H1 (cell line): ENCODE data around the gene RPL41. TPM values are rescaled to one million over a fixed set of nuclear protein-coding genes. Genes with fewer than 3 reads are reported as not detected.

ENCODE experiments used
- ASH2L ChIP-seq: fragments of 200-600, 300-600 bp; sonication (generic); IDR thresholded peaks from one replicate; pipeline ENCODE4 v1.7.1; 2017; ENCODE audit warnings: low read length
- CHD1 ChIP-seq: IDR thresholded peaks from 2 replicates; pipeline ENCODE4 v1.6.1; 2012; ENCODE audit warnings: low read depth, low read length, improper control_type of control experiment
- EGR1 ChIP-seq: IDR thresholded peaks from 2 replicates; pipeline ENCODE4 v1.6.1; 2011; ENCODE audit warnings: low read depth, low read length, borderline replicate concordance
- EZH2 ChIP-seq: fragments of 200-600 bp; sonication (generic); IDR thresholded peaks from 2 replicates; pipeline ENCODE4 v1.7.1; 2012; ENCODE audit warnings: low read depth, mild to moderate bottlenecking, moderate library complexity, low read length, inconsistent platforms; ENCODE audit not compliant: severe bottlenecking
- KDM1A ChIP-seq: fragments of 200-600, 300-600 bp; sonication (generic); IDR thresholded peaks from 2 replicates; pipeline ENCODE4 v1.7.1; 2016; ENCODE audit warnings: mild to moderate bottlenecking, low read length, borderline replicate concordance
- MAFK ChIP-seq: IDR thresholded peaks from 2 replicates; pipeline ENCODE4 v1.6.1; 2012; ENCODE audit warnings: low read depth, mild to moderate bottlenecking, improper control_type of control experiment, low read length
- RNF2 ChIP-seq: fragments of 200-900, 300-1000 bp; sonication (generic); IDR thresholded peaks from 2 replicates; pipeline ENCODE4 v1.7.1; 2016; ENCODE audit warnings: borderline replicate concordance, low read depth, mild to moderate bottlenecking, antibody characterized with exemption, low read length; ENCODE audit not compliant: poor library complexity, severe bottlenecking; ENCODE audit errors: missing control alignments
- SIN3A ChIP-seq, 2 experiments: IDR thresholded peaks in 1 of 2; conservative IDR thresholded peaks in 1 of 2; 2 replicates each; pipeline ENCODE4 v1.6.1; 2011 to 2012; ENCODE audit warnings: low read length in 2 of 2, improper control_type of control experiment in 1 of 2, low read depth in 1 of 2, mild to moderate bottlenecking in 1 of 2
- SP1 ChIP-seq: IDR thresholded peaks from 2 replicates; pipeline ENCODE4 v1.6.1; 2011; ENCODE audit warnings: low read depth, low read length
- TEAD4 ChIP-seq: IDR thresholded peaks from 2 replicates; pipeline ENCODE4 v1.6.1; 2012; ENCODE audit warnings: low read depth, low read length, inconsistent platforms, mixed read lengths
- YY1 ChIP-seq: IDR thresholded peaks from 2 replicates; pipeline ENCODE4 v1.6.1; 2011; ENCODE audit warnings: low read depth, mild to moderate bottlenecking, low read length
- polyA plus RNA-seq, 7 experiments: library from polyadenylated mRNA; depleted of rRNA in 3 of 7; stranded (reverse) in 5 of 7; unstranded in 2 of 7; fragments of >200 nt in 5 of 7; fragments of 200-250 nt in 2 of 7; gene quantifications; 1 replicate in 5 of 7; 2 replicates in 1 of 7; 4 replicates in 1 of 7; pipeline versions ENCODE4 v1.2.1 to v1.2.3, GENCODE V29; 2011 to 2013; ENCODE audit warnings: missing spikeins in 2 of 7, mixed read lengths in 2 of 7
- total RNA-seq: library from RNA; stranded (reverse); fragmentation: NEBNext Ultra II Directional; extraction: Animal tissue kit (Norgen Biotek cat#: 25700); gene quantifications from 2 replicates; pipeline ENCODE4 v1.2.1, GENCODE V29; 2021

RPL41 gene
- total and polyA plus RNA-seq, 2 of the 8 experiments (the other 6 are each of a cell fraction or from before 2014, with no cell fraction given): 4,440 to 16,488 TPM

- TF ChIP-seq RNF2: no peak
- no peak for TF ChIP-seq CHD1
- TF ChIP-seq EZH2: no peak
- no peak for TF ChIP-seq EGR1
- no peak for TF ChIP-seq YY1
- no peak for TF ChIP-seq SIN3A (conservative IDR thresholded peaks at IDR 0.05 in 1 of 2, IDR thresholded peaks at IDR 0.05 in 1 of 2; ENCODE audit: low read depth in 1 of 2, low read length in 2 of 2)
- TF ChIP-seq TEAD4: no peak
- no peak for TF ChIP-seq SP1
- TF ChIP-seq KDM1A: no peak
- no peak for TF ChIP-seq ASH2L
- TF ChIP-seq MAFK: no peak
Observed at GRCh38 chr12:56126732-56127239, 10.4 kb downstream of the RPL41 start (continued).
